ENCODE results near the gene INPP5D.

- TF ChIP-seq GABPA (IDR thresholded peaks at IDR 0.05; ENCODE audit: low read depth) (no peak), CTCF (IDR thresholded peaks at IDR 0.05) (no peak), POLR2AphosphoS5 (IDR thresholded peaks at IDR 0.05; ENCODE audit: low read depth, low read length) (no peak), CHD2 (IDR thresholded peaks at IDR 0.05; ENCODE audit: low read length, partially characterized antibody) (no peak), USF2 (IDR thresholded peaks at IDR 0.05; ENCODE audit: borderline replicate concordance, low read depth, low read length) (no peak), RCOR1 (IDR thresholded peaks at IDR 0.05; ENCODE audit: low read length) (no peak), RXRA (IDR thresholded peaks at IDR 0.05; ENCODE audit: borderline replicate concordance, low read depth) (no peak), REST (IDR thresholded peaks at IDR 0.05; ENCODE audit: low read depth, low read length) (no peak), TCF12 (IDR thresholded peaks at IDR 0.05) (no peak), MAX (IDR thresholded peaks at IDR 0.05; ENCODE audit: low read depth) (no peak), EP300 (IDR thresholded peaks at IDR 0.05; ENCODE audit: borderline replicate concordance in 1 of 2, low read depth in 1 of 2, low read length in 1 of 2) (no peak)
Observed at GRCh38 chr2:233082222-233082930, 22.2 kb downstream of the INPP5D start.
